Prostate gland (tissue), 2 donors: ENCODE measurements around the gene CEP135. TPM values are rescaled to one million over a fixed set of nuclear protein-coding genes. Genes with fewer than 3 reads are reported as not detected.

ENCODE experiments used
- DNase-seq: peaks from one replicate; pipeline ENCODE4 v3.0.0-alpha.2; 2019; ENCODE audit warnings: low spot score
- H3K27ac ChIP-seq, 2 donors: fragments of 200-600 bp; sonication (generic); 2 replicates each; pipeline ENCODE4 v1.5.1; 2017 to 2019
- H3K27me3 ChIP-seq: fragments of 200-600 bp; sonication (generic); replicated peaks from 2 replicates; pipeline ENCODE4 v1.5.1; 2019; ENCODE audit not compliant: insufficient read depth
- H3K36me3 ChIP-seq, 2 donors: fragments of 200-600 bp; sonication (generic); 1 replicate in 1 of 2; 2 replicates in 1 of 2; pipeline versions ENCODE4 v1.5.1 to v1.8.1; 2017 to 2019
- H3K4me1 ChIP-seq: fragments of 200-600 bp; sonication (generic); replicated peaks from 2 replicates; pipeline ENCODE4 v1.5.1; 2019
- H3K4me3 ChIP-seq, 2 donors: fragments of 200-600 bp; sonication (generic); 2 replicates each; pipeline ENCODE4 v1.5.1; 2017 to 2019
- H3K9me3 ChIP-seq: fragments of 200-600 bp; sonication (generic); 2 replicates; pipeline ENCODE4 v1.5.1; 2017
- CTCF ChIP-seq, 4 experiments: fragments of 200-600 bp in 2 of 4; fragments of 450-650 bp in 2 of 4; sonication (generic) in 2 of 4; IDR thresholded peaks; 1 replicate in 3 of 4; 2 replicates in 1 of 4; pipeline ENCODE4 v1.5.1; 2016 to 2019; ENCODE audit warnings: antibody characterized with exemption in 4 of 4, mild to moderate bottlenecking in 2 of 4, moderate library complexity in 2 of 4
- POLR2A ChIP-seq: fragments of 450-650 bp; IDR thresholded peaks from one replicate; pipeline ENCODE4 v1.6.1; 2016; ENCODE audit warnings: antibody characterized with exemption, mild to moderate bottlenecking
- POLR2AphosphoS5 ChIP-seq: sonication (generic); formaldehyde crosslinking; IDR thresholded peaks from one replicate; pipeline ENCODE4 v1.6.1; 2017; ENCODE audit warnings: antibody characterized with exemption
- WGBS: methylation state at CpG from one replicate; pipeline ENCODE4 v1.1.5; 2018; 5-methylcytosine and 5-hydroxymethylcytosine counted together
- intact Hi-C: fragments of 100-400 bp; cut with DNase I; formaldehyde crosslinking; loops from one replicate; pipeline ENCODE4 v1.14.2; 2022
- total RNA-seq, 2 donors: library from RNA; depleted of rRNA; stranded (reverse); fragments of >200 nt; gene quantifications; one replicate each; pipeline ENCODE4 v1.1.0, GENCODE V29; 2016

Gene CEP135
- total RNA-seq, 2 donors from 2014 or later = 3.3 to 7.1 TPM

- Histone ChIP-seq H3K27ac (no peak overlapping the region), H3K4me3 (no peak overlapping the region), H3K36me3 (no peaks in the 10 kb centered on the region), H3K9me3 (no peaks in the 10 kb centered on the region), H3K27me3 (no peaks in the 10 kb centered on the region), H3K4me1 (no peaks in the 10 kb centered on the region)
- DNase-seq = no peak
- TF ChIP-seq POLR2A (no peak), CTCF (IDR thresholded peaks at IDR 0.05) (no peak), POLR2AphosphoS5 (no peak)
- intact Hi-C loops = no loop called here
Measured at GRCh38 chr4:56026596-56026995, 77.9 kb downstream of the CEP135 start.

GRCh38 chr4:56028165-56028564, 79.4 kb downstream of the CEP135 start:
- no peak overlapping the region for H3K4me3 ChIP-seq
- TF ChIP-seq POLR2A (no peak), POLR2AphosphoS5 (no peak), CTCF (IDR thresholded peaks at IDR 0.05) (no peak)
- no peak for DNase-seq
- H3K27me3 ChIP-seq = no peaks in the 10 kb centered on the region
- no peak overlapping the region for H3K27ac ChIP-seq
- intact Hi-C loops = no loop called here
- H3K4me1 ChIP-seq = no peaks in the 10 kb centered on the region
- H3K9me3 ChIP-seq = no peaks in the 10 kb centered on the region
- no peaks in the 10 kb centered on the region for H3K36me3 ChIP-seq
- 96% methylated on average over 3 of the region's 3 CpGs for WGBS

GRCh38 chr4:56038487-56039162, 89.9 kb downstream of the CEP135 start:
- no peak for DNase-seq
- no peaks in the 10 kb centered on the region for H3K4me1 ChIP-seq
- no peaks in the 10 kb centered on the region for H3K36me3 ChIP-seq
- no peak overlapping the region for H3K4me3 ChIP-seq
- 63% methylated on average over 8 of the region's 8 CpGs for WGBS
- no peaks in the 10 kb centered on the region for H3K27me3 ChIP-seq
- intact Hi-C loops = no loop called here
- TF ChIP-seq POLR2A = no peak
- no peak for TF ChIP-seq CTCF (IDR thresholded peaks at IDR 0.05)
- no peak for TF ChIP-seq POLR2AphosphoS5
- no peaks in the 10 kb centered on the region for H3K9me3 ChIP-seq
- no peak overlapping the region for H3K27ac ChIP-seq

- intact Hi-C loops = no loop called here
- WGBS = 61% methylated on average over 2 of the region's 2 CpGs
- TF ChIP-seq CTCF (IDR thresholded peaks at IDR 0.05) = no peak
- no peak for TF ChIP-seq POLR2AphosphoS5
- TF ChIP-seq POLR2A = no peak
Measured at GRCh38 chr4:56040842-56041241, 92.1 kb downstream of the CEP135 start.

GRCh38 chr4:56042225-56042624, 93.5 kb downstream of the CEP135 start:
- intact Hi-C loops = no loop called here
- Histone ChIP-seq H3K4me1 (no peaks in the 10 kb centered on the region), H3K4me3 (no peak overlapping the region), H3K27ac (no peak overlapping the region), H3K27me3 (no peaks in the 10 kb centered on the region), H3K9me3 (no peaks in the 10 kb centered on the region), H3K36me3 (no peaks in the 10 kb centered on the region)
- TF ChIP-seq POLR2A = no peak
- TF ChIP-seq CTCF (IDR thresholded peaks at IDR 0.05) = no peak
- TF ChIP-seq POLR2AphosphoS5 = no peak
- no peak for DNase-seq
- 91% methylated on average over 1 of the region's 1 CpG for WGBS

More at GRCh38 chr4:56040842-56041241, 92.1 kb downstream of the CEP135 start:
- H3K27ac ChIP-seq = no peak overlapping the region
- H3K27me3 ChIP-seq = no peaks in the 10 kb centered on the region
- H3K9me3 ChIP-seq = no peaks in the 10 kb centered on the region
- H3K4me1 ChIP-seq = no peaks in the 10 kb centered on the region
- H3K36me3 ChIP-seq = no peaks in the 10 kb centered on the region
- no peak for DNase-seq
- no peak overlapping the region for H3K4me3 ChIP-seq
